Endothelial cell of umbilical vein (primary cell): ENCODE measurements around the gene GABARAP. TPM values are rescaled to one million over a fixed set of nuclear protein-coding genes. Genes with fewer than 3 reads are reported as not detected.
"Not testable (repeated sequence)": the region's sequence is repeated elsewhere in the genome, so short reads cannot be mapped to it uniquely, and the experiment has no call there.

Source experiments
- BruUV-seq: library from RNA; stranded (reverse); fragments of 400-500 nt; replicated peaks from 2 replicates; lab custom pipeline; 2021; lab: Mats Ljungman, UMichigan
- CTCF ChIA-PET: fragments of 300-600, 350-600 bp; sonication (Branson Sonifier 250); formaldehyde crosslinking; loops from one replicate; lab custom pipeline; 2021; ENCODE audit warnings: antibody characterized with exemption, inconsistent platforms; lab: Charles Lee
- POLR2A ChIA-PET: fragments of 300-600, 350-600 bp; sonication (Branson Sonifier 250); formaldehyde crosslinking; loops from one replicate; lab custom pipeline; 2021; ENCODE audit warnings: antibody characterized with exemption, inconsistent platforms; lab: Charles Lee
- DNase-seq: peaks from one replicate; pipeline ENCODE4 v3.0.0-alpha.2; 2011; ENCODE audit warnings: low read depth, low spot score
- FAIRE-seq: peaks from 2 replicates; lab custom pipeline; 2011; peaks lifted over from hg19 to GRCh38; lab: Jason Lieb, UNC
- H2AFZ ChIP-seq: 2 replicates; pipeline ENCODE4 v1.6.0; 2012; ENCODE audit warnings: low read depth, low read length, control low read depth, inconsistent platforms
- H3K27ac ChIP-seq: 2 replicates; pipeline ENCODE4 v1.5.1; 2011; ENCODE audit warnings: low read depth, mild to moderate bottlenecking, control low read depth, low read length, moderate library complexity; ENCODE audit not compliant: insufficient read depth
- H3K27me3 ChIP-seq, 2 experiments: 2 replicates each; pipeline versions ENCODE4 v1.6.0 to v1.6.1; 2011; ENCODE audit warnings: low read length in 2 of 2, mixed read lengths in 1 of 2; ENCODE audit not compliant: control insufficient read depth in 2 of 2, insufficient read depth in 2 of 2
- H3K36me3 ChIP-seq, 2 experiments: 2 replicates in 1 of 2; 3 replicates in 1 of 2; pipeline ENCODE4 v1.5.1; 2011; ENCODE audit warnings: low read length in 2 of 2, mild to moderate bottlenecking in 1 of 2, moderate library complexity in 1 of 2; ENCODE audit not compliant: control insufficient read depth in 2 of 2, insufficient read depth in 2 of 2; ENCODE audit errors: extremely low read depth in 1 of 2
- H3K4me1 ChIP-seq: 3 replicates; pipeline ENCODE4 v1.5.1; 2011; ENCODE audit warnings: mild to moderate bottlenecking, low read length; ENCODE audit not compliant: control insufficient read depth, insufficient read depth; ENCODE audit errors: extremely low read depth
- H3K4me2 ChIP-seq: 2 replicates; pipeline ENCODE4 v1.6.1; 2011; ENCODE audit warnings: low read length, control low read depth, mixed read lengths; ENCODE audit not compliant: insufficient read depth
- H3K4me3 ChIP-seq, 3 experiments: fragments of 200-600 bp in 1 of 3; sonication (generic), shearing (Covaris generic) in 1 of 3; replicated peaks in 1 of 3; 2 replicates each; pipeline ENCODE4 v1.5.1; 2011 to 2016; ENCODE audit warnings: control low read depth in 3 of 3, low read length in 3 of 3, mild to moderate bottlenecking in 2 of 3, inconsistent platforms in 1 of 3, low read depth in 1 of 3, moderate library complexity in 1 of 3; ENCODE audit not compliant: insufficient read depth in 1 of 3
- H3K79me2 ChIP-seq: 2 replicates; pipeline ENCODE4 v1.6.0; 2012; ENCODE audit warnings: low read length, inconsistent platforms; ENCODE audit not compliant: control insufficient read depth, insufficient read depth
- H3K9ac ChIP-seq: replicated peaks from 2 replicates; pipeline ENCODE3; 2011; ENCODE audit warnings: low read length, control low read depth; ENCODE audit not compliant: insufficient read depth; ENCODE audit errors: extremely low read depth
- H3K9me1 ChIP-seq: replicated peaks from 3 replicates; pipeline ENCODE4 v1.6.0; 2011; ENCODE audit warnings: mild to moderate bottlenecking, low read length; ENCODE audit not compliant: control insufficient read depth, insufficient read depth; ENCODE audit errors: extremely low read depth
- H3K9me3 ChIP-seq: replicated peaks from 2 replicates; pipeline ENCODE4 v1.5.1; 2012; ENCODE audit warnings: low read length, inconsistent platforms; ENCODE audit not compliant: control insufficient read depth, insufficient read depth
- H4K20me1 ChIP-seq: replicated peaks from 2 replicates; pipeline ENCODE3; 2011; ENCODE audit warnings: mild to moderate bottlenecking, low read length; ENCODE audit not compliant: control insufficient read depth, insufficient read depth; ENCODE audit errors: extremely low read depth
- CTCF ChIP-seq, 2 donors: IDR thresholded peaks; 1 replicate in 1 of 2; 2 replicates in 1 of 2; pipeline ENCODE4 v1.5.1; 2011; ENCODE audit warnings: low read length in 2 of 2, mild to moderate bottlenecking in 2 of 2, moderate library complexity in 2 of 2, control low read depth in 1 of 2, inconsistent platforms in 1 of 2, low read depth in 1 of 2; ENCODE audit not compliant: insufficient read depth in 1 of 2; ENCODE audit errors: extremely low read depth in 1 of 2
- EZH2 ChIP-seq: IDR thresholded peaks from 2 replicates; pipeline ENCODE4 v1.6.1; 2012; ENCODE audit warnings: borderline replicate concordance, low read depth, mild to moderate bottlenecking, moderate library complexity, low read length, inconsistent platforms; ENCODE audit not compliant: severe bottlenecking
- FOS ChIP-seq: IDR thresholded peaks from 2 replicates; pipeline ENCODE4 v1.6.1; 2011; ENCODE audit warnings: mild to moderate bottlenecking, low read length, moderate library complexity, borderline replicate concordance; ENCODE audit not compliant: insufficient read depth
- GATA2 ChIP-seq: IDR thresholded peaks from 2 replicates; pipeline ENCODE4 v1.7.0; 2011; ENCODE audit warnings: low read depth, mild to moderate bottlenecking, moderate library complexity, mixed read lengths, low read length; ENCODE audit not compliant: insufficient read length, insufficient read depth
- JUN ChIP-seq: IDR thresholded peaks from 2 replicates; pipeline ENCODE4 v1.6.1; 2011; ENCODE audit warnings: borderline replicate concordance, low read depth; ENCODE audit not compliant: insufficient read length, insufficient read depth
- MAX ChIP-seq: IDR thresholded peaks from 2 replicates; pipeline ENCODE4 v1.6.1; 2011; ENCODE audit not compliant: insufficient read depth, insufficient read length
- MYC ChIP-seq: IDR thresholded peaks from one replicate; pipeline ENCODE4 v1.6.1; 2011; ENCODE audit warnings: mild to moderate bottlenecking, low read depth, low read length
- POLR2A ChIP-seq: IDR thresholded peaks from 2 replicates; pipeline ENCODE4 v1.6.1; 2012; ENCODE audit warnings: low read depth, mild to moderate bottlenecking, control low read depth, low read length
- POLR2AphosphoS5 ChIP-seq: IDR thresholded peaks from 2 replicates; pipeline ENCODE4 v1.6.1; 2012; ENCODE audit warnings: low read depth, mild to moderate bottlenecking, control low read depth, low read length, moderate library complexity; ENCODE audit not compliant: insufficient read depth
- dilution Hi-C: fragments of 300-500 bp; cut with MboI; formaldehyde crosslinking; loops from one replicate; pipeline ENCODE4 v1.15.0; 2019; ENCODE audit warnings: low sequenced_read_pairs; ENCODE audit not compliant: extremely low pct_ligation_motif_present
- intact Hi-C: fragments of 100-400 bp; cut with micrococcal nuclease; formaldehyde crosslinking; loops from one replicate; pipeline ENCODE4 v1.10.0; 2022
- polyA plus RNA-seq, 4 experiments: library from polyadenylated mRNA; depleted of rRNA in 3 of 4; stranded (reverse) in 3 of 4; unstranded in 1 of 4; fragments of >200 nt; gene quantifications; 2 replicates each; pipeline versions ENCODE4 v1.2.1 to v1.2.3, GENCODE V29; 2011 to 2012; ENCODE audit warnings: missing spikeins in 1 of 4
- total RNA-seq: library from RNA; stranded (reverse); gene quantifications from 2 replicates; pipeline ENCODE4 v1.2.3, GENCODE V29; 2021

The GABARAP gene
- total and polyA plus RNA-seq, 2 donors (not counting 3 experiments of a cell fraction or from before 2014, with no cell fraction given) = 401 to 882 TPM

- TF ChIP-seq JUN = no peak
- TF ChIP-seq GATA2 = no peak
- no peak for TF ChIP-seq MAX
- TF ChIP-seq POLR2A = no peak
- no peak for TF ChIP-seq CTCF (IDR thresholded peaks at IDR 0.05; ENCODE audit: extremely low read depth in 1 of 2, insufficient read depth in 1 of 2, low read depth in 1 of 2, low read length in 2 of 2)
- TF ChIP-seq FOS = no peak
- no peak for TF ChIP-seq EZH2
- TF ChIP-seq MYC = no peak
- no peak for TF ChIP-seq POLR2AphosphoS5
- H2AFZ ChIP-seq = no peak overlapping the region
- FAIRE-seq (no peak), DNase-seq (no peak)
- ChIA-PET POLR2A (no interaction called here), CTCF (no interaction called here)
- peaks cover 4 to 16% of the 10 kb centered on the region in 2 experiments for H3K36me3 ChIP-seq
- dilution Hi-C loops = no loop called here
- BruUV-seq = no TSS peak
- H3K27me3 ChIP-seq = no peaks in the 10 kb centered on the region
- no peaks in the 10 kb centered on the region for H3K9me3 ChIP-seq
- no peaks in the 10 kb centered on the region for H3K9me1 ChIP-seq
- no peak overlapping the region for H3K4me2 ChIP-seq
- H3K4me1 ChIP-seq = peaks cover 16% of the 10 kb centered on the region
- H3K9ac ChIP-seq = no peak overlapping the region
- H4K20me1 ChIP-seq = no peaks in the 10 kb centered on the region
- intact Hi-C loops = no loop called here
- H3K79me2 ChIP-seq = peaks cover 54% of the 10 kb centered on the region
- H3K27ac ChIP-seq = no peak overlapping the region
- no peak overlapping the region for H3K4me3 ChIP-seq
Observed at GRCh38 chr17:7246779-7247178, 4.5 kb upstream of the GABARAP start.

- H3K4me3 ChIP-seq, H3K9me1 ChIP-seq, H3K27ac ChIP-seq, FAIRE-seq, POLR2A ChIA-PET, BruUV-seq, H3K9ac ChIP-seq, H4K20me1 ChIP-seq, H2AFZ ChIP-seq, dilution Hi-C loops, H3K27me3 ChIP-seq, H3K4me2 ChIP-seq, H3K9me3 ChIP-seq, DNase-seq: not testable (repeated sequence)
- intact Hi-C loops = loop anchor here (1.0 to 2.0 kb wide), 2 partner anchors 37 to 52 kb away; partner anchors contain the start of gene SLC2A4
- CTCF ChIA-PET = interaction anchor here (0.8 to 2.8 kb wide), 2 partner anchors 23 to 53 kb away, joined by 3 to 16 read pairs; no protein-coding TSS in a partner anchor
- Histone ChIP-seq H3K36me3 (peaks cover 6 to 21% of the 10 kb centered on the region in 2 experiments), H3K4me1 (peaks cover 23% of the 10 kb centered on the region), H3K79me2 (peaks cover 51% of the 10 kb centered on the region)
Observed at GRCh38 chr17:7243838-7244237, 1.6 kb upstream of the GABARAP start.
